GM23248 (cell line): ENCODE results near the gene LGALS8.

Source experiments
- EZH2 ChIP-seq: fragments of 200-600 bp; sonication (generic); IDR thresholded peaks from 2 replicates; pipeline ENCODE4 v1.6.1; 2018; ENCODE audit warnings: antibody characterized with exemption, mild to moderate bottlenecking; ENCODE audit not compliant: insufficient read depth, poor library complexity, severe bottlenecking
- EZH2phosphoT487 ChIP-seq: fragments of 200-600 bp; sonication (generic); IDR thresholded peaks from 2 replicates; pipeline ENCODE4 v1.6.1; 2018; ENCODE audit warnings: antibody characterized with exemption, moderate library complexity, mild to moderate bottlenecking, low read depth; ENCODE audit not compliant: insufficient read depth

DNA sequence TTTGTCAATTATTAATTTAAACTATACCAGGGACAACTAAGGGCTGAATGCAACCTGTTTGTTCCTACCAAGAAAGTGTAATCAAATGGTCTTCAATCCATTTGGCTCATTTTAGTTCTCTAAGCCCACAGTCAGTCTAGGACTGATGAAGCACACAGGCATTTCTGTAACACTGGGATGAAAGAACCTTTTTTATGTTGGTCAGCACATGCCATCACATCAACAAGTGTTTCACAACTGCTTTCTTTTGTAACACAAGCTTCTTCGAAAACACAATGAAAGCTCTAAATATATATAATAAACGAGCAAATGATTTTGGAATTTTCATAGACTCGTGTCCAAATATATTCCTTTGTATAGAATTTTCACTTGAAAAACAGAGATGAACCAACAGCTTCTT, 51.7 kb downstream of the LGALS8 start:
- TF ChIP-seq EZH2 (no peak), EZH2phosphoT487 (no peak)
